B cell (primary cell): Measurements from ENCODE around the gene MECR. TPM values are rescaled to one million over a fixed set of nuclear protein-coding genes. Genes with fewer than 3 reads are reported as not detected.

ENCODE experiments used
- ATAC-seq: fragments of 200-7000 bp; cut with Tn5 transposase; one replicate; pipeline ENCODE4 v1.10.0; 2021; ENCODE audit warnings: low read depth, mild to moderate bottlenecking, moderate number of reproducible peaks, moderate library complexity
- CTCF ChIA-PET: fragments of 350-600 bp; sonication (Branson Sonifier 250); formaldehyde crosslinking; loops from one replicate; lab custom pipeline; 2021; ENCODE audit warnings: antibody characterized with exemption, inconsistent platforms; lab: Charles Lee
- POLR2A ChIA-PET: fragments of 350-600 bp; sonication (Branson Sonifier 250); formaldehyde crosslinking; loops from one replicate; lab custom pipeline; 2021; ENCODE audit warnings: antibody characterized with exemption; lab: Charles Lee
- DNase-seq: peaks from one replicate; pipeline ENCODE4 v3.0.0; 2013
- H2AFZ ChIP-seq: 2 replicates; pipeline ENCODE4 v1.6.1; 2012; ENCODE audit warnings: mild to moderate bottlenecking, low read depth, low read length; ENCODE audit not compliant: insufficient read depth, poor library complexity, severe bottlenecking
- H3K27ac ChIP-seq, 2 donors: 1 replicate in 1 of 2; 2 replicates in 1 of 2; pipeline ENCODE4 v1.5.1; 2012 to 2013; ENCODE audit warnings: low read length in 2 of 2, mild to moderate bottlenecking in 2 of 2, moderate library complexity in 1 of 2
- H3K27me3 ChIP-seq, 4 experiments: fragments of 200-600 bp in 1 of 4; sonication (generic) in 1 of 4; replicated peaks in 1 of 4; 1 replicate in 2 of 4; 2 replicates in 2 of 4; pipeline versions ENCODE4 v1.6.1 to v1.7.0; 2013 to 2016; ENCODE audit warnings: low read length in 3 of 4, mild to moderate bottlenecking in 2 of 4, mixed read lengths in 1 of 4, moderate library complexity in 1 of 4; ENCODE audit not compliant: insufficient read depth in 4 of 4, control insufficient read depth in 3 of 4; ENCODE audit errors: control extremely low read depth in 1 of 4
- H3K36me3 ChIP-seq, 2 experiments: replicated peaks in 1 of 2; 1 replicate in 1 of 2; 2 replicates in 1 of 2; pipeline versions ENCODE4 v1.6.1 to v1.7.1; 2013; ENCODE audit warnings: low read length in 1 of 2; ENCODE audit not compliant: insufficient read depth in 2 of 2, control insufficient read depth in 1 of 2; ENCODE audit errors: control extremely low read depth in 1 of 2, extremely low read depth in 1 of 2
- H3K4me1 ChIP-seq, 2 donors: fragments of 200-600 bp in 1 of 2; sonication (generic) in 1 of 2; 1 replicate in 1 of 2; 2 replicates in 1 of 2; pipeline versions ENCODE4 v1.5.1 to v1.6.1; 2013 to 2017; ENCODE audit warnings: low read length in 2 of 2; ENCODE audit not compliant: control insufficient read depth in 2 of 2, insufficient read depth in 2 of 2
- H3K4me2 ChIP-seq: replicated peaks from 2 replicates; pipeline ENCODE3; 2012; ENCODE audit warnings: mild to moderate bottlenecking, low read depth, low read length; ENCODE audit not compliant: poor library complexity, severe bottlenecking
- H3K4me3 ChIP-seq, 5 experiments: fragments of 200-600 bp in 1 of 5; sonication (generic) in 1 of 5; 1 replicate in 3 of 5; 2 replicates in 2 of 5; pipeline versions ENCODE4 v1.5.1 to v1.7.0; 2011 to 2016; ENCODE audit warnings: low read length in 4 of 5, mild to moderate bottlenecking in 4 of 5, low read depth in 2 of 5, control low read depth in 1 of 5, moderate library complexity in 1 of 5; ENCODE audit not compliant: insufficient read depth in 1 of 5; ENCODE audit errors: control extremely low read depth in 1 of 5, extremely low read depth in 1 of 5
- H3K79me2 ChIP-seq: fragments of 200-600 bp; sonication (generic); one replicate; pipeline ENCODE4 v1.6.0; 2016; ENCODE audit warnings: low read length; ENCODE audit not compliant: control insufficient read depth, insufficient read depth
- H3K9ac ChIP-seq: fragments of 200-600 bp; sonication (generic); 2 replicates; pipeline ENCODE4 v1.6.1; 2017; ENCODE audit warnings: mild to moderate bottlenecking, low read length, moderate library complexity
- H3K9me3 ChIP-seq, 3 donors: one replicate each; pipeline versions ENCODE4 v1.6.1 to v1.7.1; 2013; ENCODE audit warnings: low read length in 2 of 3; ENCODE audit not compliant: control insufficient read depth in 2 of 3, insufficient read depth in 1 of 3; ENCODE audit errors: control extremely low read depth in 1 of 3
- H4K20me1 ChIP-seq: 2 replicates; pipeline ENCODE4 v1.6.0; 2012; ENCODE audit warnings: mild to moderate bottlenecking, low read length; ENCODE audit not compliant: insufficient read depth, control insufficient read depth, poor library complexity, severe bottlenecking
- H3K27ac Mint-ChIP-seq: one replicate; pipeline ENCODE4 v1.8.0; 2021; ENCODE audit warnings: mixed read lengths
- H3K27me3 Mint-ChIP-seq: one replicate; pipeline ENCODE4 v1.8.0; 2021; ENCODE audit warnings: mixed read lengths
- H3K4me1 Mint-ChIP-seq: one replicate; pipeline ENCODE4 v1.8.0; 2021; ENCODE audit warnings: mixed read lengths
- H3K4me3 Mint-ChIP-seq: one replicate; pipeline ENCODE4 v1.8.0; 2021; ENCODE audit warnings: mixed read lengths
- H3K9me3 Mint-ChIP-seq: one replicate; pipeline ENCODE4 v1.8.0; 2022; ENCODE audit warnings: mixed read lengths; ENCODE audit not compliant: insufficient read depth
- CTCF ChIP-seq: fragments of 200-600 bp; IDR thresholded peaks from one replicate; pipeline ENCODE4 v1.8.0; 2022; ENCODE audit warnings: antibody characterized with exemption, mild to moderate bottlenecking
- EZH2 ChIP-seq: IDR thresholded peaks from 2 replicates; pipeline ENCODE4 v1.6.1; 2012; ENCODE audit warnings: borderline replicate concordance, low read depth, mild to moderate bottlenecking, moderate library complexity, low read length; ENCODE audit not compliant: insufficient read depth, poor library complexity, severe bottlenecking
- WGBS: methylation state at CpG from one replicate; pipeline ENCODE4 v1.1.5; 2013; ENCODE audit warnings: missing lambda C conversion rate; ENCODE audit not compliant: insufficient coverage; 5-methylcytosine and 5-hydroxymethylcytosine counted together
- intact Hi-C: fragments of 100-400 bp; cut with micrococcal nuclease; formaldehyde crosslinking; loops from one replicate; pipeline ENCODE4 v1.10.0; 2022
- polyA plus RNA-seq: library from polyadenylated mRNA; depleted of rRNA; stranded (reverse); fragments of >200 nt; gene quantifications from 2 replicates; pipeline ENCODE4 v1.2.3, GENCODE V29; 2012
- total RNA-seq, 2 donors: library from RNA; stranded (reverse); fragments of 120-200 nt in 1 of 2; gene quantifications; 1 replicate in 1 of 2; 2 replicates in 1 of 2; pipeline versions ENCODE4 v1.2.3 to v1.2.4, GENCODE V29; 2013 to 2022

Gene MECR
- total and polyA plus RNA-seq, 2 donors (not counting 1 experiment from before 2014, with no cell fraction given) = 15.9 to 16.2 TPM

DNA sequence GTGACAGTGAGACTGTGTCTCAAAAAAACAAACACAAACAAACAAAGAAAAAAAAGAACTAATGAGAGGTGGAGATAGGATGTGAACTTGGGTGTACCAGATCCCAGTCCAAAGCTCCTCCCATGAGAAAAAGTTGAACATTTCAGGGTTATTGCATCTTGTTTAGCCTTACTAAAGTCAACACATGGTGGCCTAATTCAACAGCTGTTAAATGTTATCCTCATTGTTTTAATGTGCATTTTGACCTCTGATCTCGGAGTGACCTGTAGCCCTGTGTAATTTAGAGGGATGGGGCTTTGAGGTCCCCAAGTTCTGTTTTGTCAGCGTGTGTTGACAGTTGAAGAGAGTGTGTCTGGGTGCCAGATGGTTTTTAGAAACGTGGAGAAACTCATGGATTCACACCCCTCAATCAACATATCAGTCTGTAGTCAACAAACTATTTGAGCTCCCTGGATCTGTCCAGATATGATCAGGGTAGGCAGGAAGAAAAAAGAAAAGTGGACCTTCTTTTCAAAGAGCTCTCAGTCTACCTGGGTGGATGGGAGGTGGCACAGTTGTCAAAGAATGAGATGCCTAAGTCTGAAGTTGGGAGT is 40.3 kb upstream of the MECR start:
- Histone ChIP-seq H4K20me1 (no peaks in the 10 kb centered on the region), H3K27me3 (peaks cover 0 to 17% (median 4%) of the 10 kb centered on the region in 4 experiments), H3K36me3 (no peaks in the 10 kb centered on the region), H3K27ac (no peak overlapping the region), H2AFZ (no peak overlapping the region), H3K9me3 (no peaks in the 10 kb centered on the region), H3K4me1 (no peaks in the 10 kb centered on the region), H3K9ac (no peak overlapping the region), H3K4me2 (no peak overlapping the region), H3K4me3 (no peak overlapping the region), H3K79me2 (no peaks in the 10 kb centered on the region)
- ChIA-PET POLR2A (no interaction called here), CTCF (no interaction called here)
- Mint-ChIP-seq H3K9me3 (no peaks in the 10 kb centered on the region), H3K27me3 (peaks cover 48% of the 10 kb centered on the region), H3K4me3 (no peak overlapping the region), H3K27ac (no peak overlapping the region), H3K4me1 (no peaks in the 10 kb centered on the region)
- TF ChIP-seq EZH2 (no peak), CTCF (no peak)
- ATAC-seq = no peak
- no peak for DNase-seq
- intact Hi-C loops = no loop called here
- 43% methylated on average over 1 of the region's 3 CpGs for WGBS

DNA sequence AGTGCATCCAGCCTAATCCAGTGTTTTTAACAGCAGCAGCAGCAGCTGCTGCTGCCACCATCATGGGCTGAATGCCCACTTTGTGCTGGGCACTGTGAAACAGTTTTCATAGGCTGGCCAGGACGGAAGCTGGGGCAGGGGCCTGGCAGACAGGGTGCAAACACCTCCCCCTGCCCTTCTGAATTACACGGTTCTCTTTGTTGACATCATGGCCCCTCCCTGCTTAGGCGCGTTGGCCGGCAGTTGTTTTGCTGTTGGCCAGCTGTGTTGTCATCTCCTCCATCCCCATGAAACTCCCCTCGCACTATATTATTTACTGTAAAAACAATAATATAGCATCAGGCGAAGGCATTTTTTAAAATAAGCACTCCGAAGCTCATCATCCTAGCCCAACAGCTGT is 38.6 kb upstream of the MECR start:
- H3K9me3 Mint-ChIP-seq = no peaks in the 10 kb centered on the region
- Histone ChIP-seq H2AFZ (no peak overlapping the region), H3K9ac (no peak overlapping the region), H3K9me3 (no peaks in the 10 kb centered on the region), H3K27ac (no peak overlapping the region), H3K27me3 (peaks cover 0 to 17% (median 4%) of the 10 kb centered on the region in 4 experiments), H4K20me1 (no peaks in the 10 kb centered on the region), H3K79me2 (no peaks in the 10 kb centered on the region), H3K4me3 (no peak overlapping the region), H3K4me2 (no peak overlapping the region), H3K4me1 (no peaks in the 10 kb centered on the region), H3K36me3 (no peaks in the 10 kb centered on the region)
- H3K27ac Mint-ChIP-seq = no peak overlapping the region
- no peaks in the 10 kb centered on the region for H3K4me1 Mint-ChIP-seq
- ATAC-seq (no peak), DNase-seq (no peak)
- TF ChIP-seq EZH2 (no peak), CTCF (no peak)
- ChIA-PET CTCF (no interaction called here), POLR2A (no interaction called here)
- intact Hi-C loops = no loop called here
- WGBS = 76% methylated on average over 4 of the region's 8 CpGs
- H3K4me3 Mint-ChIP-seq = no peak overlapping the region
- H3K27me3 Mint-ChIP-seq = peaks cover 54% of the 10 kb centered on the region
